Neuronal stem cell (in vitro differentiated cells): ENCODE results near the gene CLIC3.
A peak's percentile ranks its signal among the peaks of the same experiment; 100 is the strongest.

Experiments
- DNase-seq: peaks from one replicate; pipeline ENCODE4 v3.0.0-alpha.2; 2013; ENCODE audit warnings: low spot score
- H2AFZ ChIP-seq: one replicate; pipeline ENCODE4 v1.6.1; 2013; ENCODE audit warnings: mild to moderate bottlenecking, low read length, inconsistent platforms
- H2AK5ac ChIP-seq: 2 replicates; pipeline ENCODE4 v1.6.1; 2013; ENCODE audit warnings: low read depth, mild to moderate bottlenecking, inconsistent platforms, low read length, moderate library complexity, mixed read lengths
- H2BK120ac ChIP-seq: 2 replicates; pipeline ENCODE4 v1.6.1; 2013; ENCODE audit warnings: low read depth, mild to moderate bottlenecking, inconsistent platforms, low read length, moderate library complexity, mixed read lengths
- H2BK12ac ChIP-seq: one replicate; pipeline ENCODE4 v1.6.1; 2013; ENCODE audit warnings: low read length, inconsistent platforms
- H2BK15ac ChIP-seq: 2 replicates; pipeline ENCODE4 v1.6.1; 2013; ENCODE audit warnings: mild to moderate bottlenecking, low read length, inconsistent platforms, mixed read lengths
- H2BK5ac ChIP-seq: one replicate; pipeline ENCODE4 v1.6.1; 2013; ENCODE audit warnings: inconsistent platforms, mild to moderate bottlenecking, low read length, moderate library complexity
- H3K14ac ChIP-seq: one replicate; pipeline ENCODE4 v1.6.1; 2013; ENCODE audit warnings: low read length, inconsistent platforms
- H3K18ac ChIP-seq: 2 replicates; pipeline ENCODE4 v1.6.1; 2013; ENCODE audit warnings: low read length, inconsistent platforms
- H3K23ac ChIP-seq: 2 replicates; pipeline ENCODE4 v1.6.1; 2013; ENCODE audit warnings: low read depth, mild to moderate bottlenecking, mixed read lengths, low read length, inconsistent platforms; ENCODE audit not compliant: poor library complexity
- H3K27ac ChIP-seq: replicated peaks from 3 replicates; pipeline ENCODE4 v1.5.1; 2013; ENCODE audit warnings: low read length, inconsistent platforms
- H3K27me3 ChIP-seq, 3 experiments: 2 replicates each; pipeline ENCODE4 v1.6.1; 2013; ENCODE audit warnings: low read length in 3 of 3, mild to moderate bottlenecking in 2 of 3, inconsistent platforms in 1 of 3, low read depth in 1 of 3, mixed read lengths in 1 of 3, moderate library complexity in 1 of 3; ENCODE audit not compliant: control insufficient read depth in 3 of 3, insufficient read depth in 3 of 3
- H3K36me3 ChIP-seq, 2 donors: replicated peaks in 1 of 2; 2 replicates each; pipeline ENCODE4 v1.6.1; 2013; ENCODE audit warnings: low read length in 2 of 2; ENCODE audit not compliant: control insufficient read depth in 2 of 2, insufficient read depth in 2 of 2
- H3K4ac ChIP-seq: 2 replicates; pipeline ENCODE4 v1.6.1; 2013; ENCODE audit warnings: inconsistent platforms, mild to moderate bottlenecking, low read length, moderate library complexity
- H3K4me1 ChIP-seq, 2 donors: 1 replicate in 1 of 2; 2 replicates in 1 of 2; pipeline ENCODE4 v1.6.1; 2013; ENCODE audit warnings: low read length in 2 of 2, low read depth in 1 of 2; ENCODE audit not compliant: control insufficient read depth in 2 of 2, insufficient read depth in 1 of 2
- H3K4me2 ChIP-seq: one replicate; pipeline ENCODE4 v1.6.1; 2013; ENCODE audit warnings: mild to moderate bottlenecking, low read length, inconsistent platforms; ENCODE audit not compliant: insufficient read depth, poor library complexity, severe bottlenecking
- H3K4me3 ChIP-seq, 2 donors: 2 replicates each; pipeline ENCODE4 v1.5.1; 2013; ENCODE audit warnings: low read length in 2 of 2, mild to moderate bottlenecking in 2 of 2, inconsistent platforms in 1 of 2, moderate library complexity in 1 of 2
- H3K79me1 ChIP-seq: one replicate; pipeline ENCODE4 v1.6.1; 2013; ENCODE audit warnings: low read depth, mild to moderate bottlenecking, inconsistent platforms, low read length, moderate library complexity
- H3K9ac ChIP-seq: one replicate; pipeline ENCODE4 v1.6.1; 2013; ENCODE audit warnings: mild to moderate bottlenecking, low read depth, low read length, inconsistent platforms; ENCODE audit not compliant: poor library complexity
- H3K9me3 ChIP-seq, 2 donors: replicated peaks in 1 of 2; 2 replicates each; pipeline versions ENCODE3 to v1.6.1; 2013; ENCODE audit warnings: low read length in 2 of 2, mild to moderate bottlenecking in 2 of 2, inconsistent platforms in 1 of 2, low read depth in 1 of 2, mixed read lengths in 1 of 2, moderate library complexity in 1 of 2; ENCODE audit not compliant: control insufficient read depth in 2 of 2, insufficient read depth in 1 of 2
- H4K8ac ChIP-seq: one replicate; pipeline ENCODE4 v1.6.1; 2013; ENCODE audit warnings: low read depth, mild to moderate bottlenecking, inconsistent platforms, low read length, moderate library complexity
- H4K91ac ChIP-seq: one replicate; pipeline ENCODE4 v1.6.1; 2013; ENCODE audit warnings: low read length, low read depth, mild to moderate bottlenecking, inconsistent platforms; ENCODE audit not compliant: poor library complexity
- WGBS, 2 donors: extraction: QIAGEN DNeasy Blood & Tissue Kit; methylation state at CpG; one replicate each; pipeline ENCODE4 v1.1.7; 2013; ENCODE audit warnings: missing lambda C conversion rate in 2 of 2, mixed read lengths in 1 of 2; ENCODE audit not compliant: insufficient read length in 2 of 2, insufficient replicate concordance in 1 of 2; ENCODE audit errors: extremely low coverage in 2 of 2; 5-methylcytosine and 5-hydroxymethylcytosine counted together

Gene CLIC3

DNA sequence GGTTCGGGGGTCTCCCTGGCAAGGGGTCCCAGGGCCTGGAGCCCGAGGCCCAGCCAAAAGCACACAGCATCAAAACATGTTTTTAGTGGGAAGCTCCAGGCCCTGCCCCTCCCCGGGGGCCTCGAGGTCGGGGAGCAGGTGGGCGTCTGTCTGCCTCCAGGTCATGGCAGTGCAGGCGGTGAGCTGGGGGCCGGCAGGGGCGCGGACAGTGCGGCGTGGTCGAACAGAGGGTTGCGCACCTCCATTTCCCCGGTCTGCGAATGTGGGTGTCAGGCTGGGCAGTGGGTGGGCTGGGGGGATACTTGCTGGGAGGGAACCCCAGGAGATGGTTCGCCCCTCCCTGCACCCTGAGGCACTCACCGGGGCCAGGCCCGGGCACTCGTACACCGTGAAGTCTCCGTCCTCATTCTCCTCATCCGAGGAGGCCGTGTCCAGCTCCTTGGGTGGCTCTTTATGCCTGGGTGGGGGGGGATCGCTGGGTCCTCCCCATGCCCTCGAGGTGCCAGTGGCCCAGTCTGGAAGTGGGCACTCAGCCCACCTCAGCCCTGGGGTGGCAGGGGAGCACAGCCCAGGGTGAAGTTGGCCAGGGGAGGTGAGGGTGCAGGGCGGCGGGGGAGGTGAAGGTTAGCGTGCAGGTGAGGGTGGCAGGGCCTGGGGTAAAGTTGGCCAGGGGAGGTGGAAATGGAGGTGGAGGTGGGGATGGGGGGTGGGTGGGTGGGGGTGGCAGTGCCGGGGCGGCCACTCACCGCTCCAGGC, 43.4 kb upstream of the CLIC3 start:
- Histone ChIP-seq H4K8ac (no peak overlapping the region), H3K36me3 (peaks cover 3 to 23% of the 10 kb centered on the region in 2 donors), H3K27me3 (peaks cover 0 to 5% (median 0%) of the 10 kb centered on the region in 3 experiments), H3K79me1 (peaks cover 7% of the 10 kb centered on the region), H3K4ac (no peak overlapping the region), H3K23ac (no peak overlapping the region), H2AK5ac (no peak overlapping the region), H3K4me2 (no peak overlapping the region), H3K9me3 (no peaks in the 10 kb centered on the region), H3K18ac (no peak overlapping the region), H3K27ac (no peak overlapping the region), H3K4me3 (no peak overlapping the region), H2BK5ac (no peak overlapping the region), H2AFZ (no peak overlapping the region), H2BK12ac (no peak overlapping the region), H3K4me1 (peaks cover 6 to 40% of the 10 kb centered on the region in 2 donors), H3K9ac (no peak overlapping the region), H3K14ac (peak overlapping the region; percentile 38), H2BK120ac (no peak overlapping the region), H4K91ac (no peak overlapping the region), H2BK15ac (no peak overlapping the region)
- DNase-seq, result no peak
- WGBS, 2 donors, result no CpG with 5 or more reads among the region's 32 CpGs

DNA sequence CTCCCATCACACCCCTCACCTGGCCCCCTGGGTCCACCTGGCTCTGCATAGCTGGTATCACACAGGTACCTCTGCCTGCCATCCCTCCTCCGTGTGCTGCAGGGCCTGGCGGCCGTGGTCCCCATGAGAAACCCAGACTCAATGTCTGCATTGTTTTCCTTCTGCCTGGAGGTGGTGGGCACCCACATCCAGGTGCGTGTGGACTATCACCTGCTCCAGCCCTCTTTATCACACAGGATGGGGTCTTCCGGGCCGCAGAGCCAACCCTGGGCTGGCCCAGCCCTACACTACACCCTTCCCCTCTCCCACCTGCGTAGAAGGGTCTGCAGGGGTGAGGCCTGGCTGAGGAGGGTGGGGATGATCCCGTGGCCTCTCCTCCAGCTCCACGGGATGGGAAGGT, 42.5 kb upstream of the CLIC3 start:
- Histone ChIP-seq H3K36me3 (peaks cover 3 to 23% of the 10 kb centered on the region in 2 donors), H4K8ac (no peak overlapping the region), H2BK12ac (no peak overlapping the region), H3K27ac (no peak overlapping the region), H2AK5ac (no peak overlapping the region), H3K14ac (no peak overlapping the region), H3K9me3 (no peaks in the 10 kb centered on the region), H4K91ac (no peak overlapping the region), H3K79me1 (peaks cover 2% of the 10 kb centered on the region), H2BK5ac (peak overlapping the region; percentile 93), H2AFZ (no peak overlapping the region), H3K23ac (peak overlapping the region; percentile 73), H2BK15ac (no peak overlapping the region), H2BK120ac (no peak overlapping the region), H3K4me3 (no peak overlapping the region), H3K4me1 (peaks cover 3 to 31% of the 10 kb centered on the region in 2 donors), H3K4ac (no peak overlapping the region), H3K18ac (no peak overlapping the region), H3K9ac (peak overlapping the region; percentile 50), H3K27me3 (no peaks in the 10 kb centered on the region), H3K4me2 (no peak overlapping the region)
- WGBS, 2 donors, result no CpG with 5 or more reads among the region's 9 CpGs
- DNase-seq, result no peak

DNA sequence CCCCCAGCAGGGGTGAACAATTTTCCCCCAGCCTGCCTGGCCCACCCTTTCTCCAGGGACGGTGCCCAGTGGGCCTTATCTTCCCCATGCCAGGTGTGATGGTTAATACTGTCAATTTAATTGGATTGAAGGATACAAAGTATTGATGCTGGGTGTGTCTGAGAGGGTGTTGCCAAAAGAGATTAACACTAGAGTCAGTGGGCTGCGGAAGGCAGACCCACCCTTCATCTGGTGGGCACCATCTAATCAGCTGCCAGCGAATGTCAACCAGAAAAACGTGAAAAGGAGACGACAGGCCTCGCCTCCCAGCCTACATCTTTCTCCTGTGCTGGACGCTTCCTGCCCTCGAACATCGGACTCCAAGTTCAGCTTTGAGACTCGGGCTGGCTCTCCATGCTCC, 41.1 kb upstream of the CLIC3 start:
- Histone ChIP-seq H3K18ac (no peak overlapping the region), H3K27me3 (no peaks in the 10 kb centered on the region), H2BK120ac (no peak overlapping the region), H3K4me3 (no peak overlapping the region), H3K36me3 (peaks cover 3 to 23% of the 10 kb centered on the region in 2 donors), H3K4me2 (no peak overlapping the region), H2BK12ac (no peak overlapping the region), H2AK5ac (no peak overlapping the region), H3K4me1 (peaks cover 3 to 22% of the 10 kb centered on the region in 2 donors), H4K8ac (no peak overlapping the region), H3K14ac (no peak overlapping the region), H2AFZ (no peak overlapping the region), H3K4ac (no peak overlapping the region), H2BK15ac (no peak overlapping the region), H3K79me1 (peaks cover 4% of the 10 kb centered on the region), H3K9ac (peak overlapping the region; percentile 12), H3K23ac (no peak overlapping the region), H3K9me3 (no peaks in the 10 kb centered on the region), H4K91ac (no peak overlapping the region), H2BK5ac (no peak overlapping the region), H3K27ac (no peak overlapping the region)
- DNase-seq, result no peak
- no CpG with 5 or more reads among the region's 10 CpGs for WGBS, 2 donors

DNA sequence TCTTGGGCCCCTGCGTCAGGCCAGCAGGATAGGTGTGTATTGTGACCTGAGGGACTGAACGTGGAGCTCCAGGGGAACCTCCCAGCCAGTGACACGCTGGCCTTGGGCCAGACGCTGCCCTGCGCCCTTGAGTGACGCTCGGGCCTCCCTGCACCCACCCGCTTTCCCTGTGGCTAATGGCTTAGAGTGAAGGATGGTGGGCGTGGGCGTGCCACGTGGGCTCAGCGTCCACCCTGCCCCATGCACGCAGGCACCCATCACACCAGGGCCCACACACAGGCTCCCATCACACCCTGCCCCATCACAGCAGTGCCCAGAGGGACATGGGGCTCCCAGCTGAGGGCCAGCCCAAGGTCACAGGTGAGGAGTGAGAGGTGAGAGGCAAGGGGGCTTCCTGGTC, 40.7 kb upstream of the CLIC3 start:
- H3K18ac ChIP-seq, result no peak overlapping the region
- H3K4ac ChIP-seq, result no peak overlapping the region
- H3K27me3 ChIP-seq, result no peaks in the 10 kb centered on the region
- no peaks in the 10 kb centered on the region for H3K9me3 ChIP-seq
- DNase-seq, result no peak
- H3K36me3 ChIP-seq, result peaks cover 3 to 23% of the 10 kb centered on the region in 2 donors
- no peak overlapping the region for H4K91ac ChIP-seq
- H3K14ac ChIP-seq, result no peak overlapping the region
- peak overlapping the region; percentile 85 for H3K23ac ChIP-seq
- no CpG with 5 or more reads among the region's 13 CpGs for WGBS, 2 donors
- peaks cover 3 to 23% of the 10 kb centered on the region in 2 donors for H3K4me1 ChIP-seq
- peak overlapping the region; percentile 37 for H2AK5ac ChIP-seq
- H3K4me2 ChIP-seq, result no peak overlapping the region
- H2BK5ac ChIP-seq, result no peak overlapping the region
- H4K8ac ChIP-seq, result no peak overlapping the region
- no peak overlapping the region for H3K27ac ChIP-seq
- no peak overlapping the region for H3K9ac ChIP-seq
- peaks cover 4% of the 10 kb centered on the region for H3K79me1 ChIP-seq
- H2BK15ac ChIP-seq, result no peak overlapping the region
- H3K4me3 ChIP-seq, result no peak overlapping the region
- no peak overlapping the region for H2AFZ ChIP-seq
- no peak overlapping the region for H2BK12ac ChIP-seq
- no peak overlapping the region for H2BK120ac ChIP-seq
